ENCODE results near the gene RPN2.

Gene RPN2

GRCh38 chr20:37270576-37271420 lies 91.7 kb downstream of the RPN2 start:
- DNase-seq = no peak

GRCh38 chr20:37271421-37271768 lies 92.3 kb downstream of the RPN2 start:
- DNase-seq = no peak

GRCh38 chr20:37273988-37274387 lies 94.9 kb downstream of the RPN2 start:
- no peak for DNase-seq

DNA sequence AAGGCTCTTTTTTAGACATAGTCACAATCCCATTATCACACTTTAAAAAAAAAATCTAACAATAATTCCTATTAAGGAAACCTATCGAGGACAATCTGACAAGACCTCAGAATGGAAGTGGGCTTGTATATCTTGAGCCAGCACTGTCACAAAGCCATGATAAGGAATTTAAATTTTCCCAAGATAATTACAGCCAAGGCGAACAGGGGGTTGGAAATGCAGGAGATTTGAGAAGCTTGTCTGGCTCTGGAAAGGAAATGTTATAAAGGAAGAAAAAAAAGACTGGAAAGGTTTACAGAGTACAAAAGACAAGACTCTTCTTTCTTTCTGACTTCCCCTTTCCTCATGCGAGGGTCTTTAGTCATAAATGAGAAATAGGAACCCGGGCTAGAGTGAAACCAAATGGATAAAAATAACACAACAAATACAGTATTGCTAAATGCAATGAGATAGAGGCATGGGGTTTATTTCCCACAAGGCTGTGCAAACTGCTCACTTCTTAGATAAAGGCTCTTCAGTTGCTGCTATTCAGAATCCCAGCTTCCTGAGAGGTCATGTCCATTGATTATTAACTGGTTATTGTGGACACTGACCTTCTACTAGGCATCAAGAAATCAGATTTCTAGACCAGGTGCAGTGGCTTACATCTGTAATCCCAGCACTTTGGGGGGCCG lies 95.9 kb downstream of the RPN2 start:
- DNase-seq = no peak

- DNase-seq = peak; percentile 73
Observed at GRCh38 chr20:37276494-37277252, 97.5 kb downstream of the RPN2 start.

DNA sequence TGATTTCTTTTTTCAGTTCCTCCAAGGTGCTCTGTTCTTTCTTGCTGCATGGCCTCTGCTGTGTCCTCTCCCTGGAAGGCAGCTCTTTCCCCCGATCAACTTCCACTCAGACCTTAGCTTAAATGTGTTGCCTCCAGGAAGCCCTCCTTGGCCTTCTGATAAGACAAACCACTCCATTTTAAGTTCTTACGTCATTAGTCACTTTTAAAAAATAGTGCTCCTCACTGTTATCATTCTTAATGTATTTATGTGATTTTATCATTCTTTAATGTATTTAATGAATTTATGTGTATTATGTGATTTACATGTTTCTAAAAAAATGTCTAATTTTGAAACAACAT lies 98.1 kb downstream of the RPN2 start:
- DNase-seq = no peak

DNA sequence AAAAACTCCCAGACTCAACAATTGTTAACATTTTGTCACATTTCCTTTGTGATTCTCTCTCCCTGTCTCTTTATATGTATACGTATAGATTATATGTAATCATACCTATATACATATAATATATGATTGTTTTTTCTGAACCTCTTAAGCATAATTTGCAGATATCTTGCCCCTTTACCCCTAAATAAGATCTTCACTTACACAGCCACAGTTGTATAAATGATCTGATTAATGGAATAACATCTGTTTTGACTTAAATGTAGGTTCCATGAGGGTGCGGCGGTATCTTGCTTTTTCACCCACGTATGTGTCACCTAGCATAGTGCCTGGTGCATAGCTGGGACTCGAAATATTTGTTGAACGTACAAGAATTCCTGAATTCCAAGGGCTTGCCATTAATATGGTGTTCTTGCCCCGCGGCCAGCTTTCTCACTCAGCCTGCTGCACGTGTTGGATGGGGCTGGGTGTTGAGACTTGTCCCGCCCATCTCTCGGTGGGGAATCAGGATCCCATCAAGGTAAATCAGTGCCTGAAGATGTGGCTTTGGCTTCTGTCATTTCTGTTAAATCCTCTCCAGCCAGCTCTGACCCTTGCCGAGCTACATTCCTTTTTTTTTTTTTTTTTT lies 99.9 kb downstream of the RPN2 start:
- no peak for DNase-seq

GRCh38 chr20:37279820-37280219 lies 100.7 kb downstream of the RPN2 start:
- DNase-seq = no peak

GRCh38 chr20:37280403-37280802 lies 101.3 kb downstream of the RPN2 start:
- no peak for DNase-seq

- peak; percentile 50 for DNase-seq
Observed at GRCh38 chr20:37282556-37282955, 103.4 kb downstream of the RPN2 start.

GRCh38 chr20:37283530-37284195 lies 104.5 kb downstream of the RPN2 start:
- no peak for DNase-seq

DNA sequence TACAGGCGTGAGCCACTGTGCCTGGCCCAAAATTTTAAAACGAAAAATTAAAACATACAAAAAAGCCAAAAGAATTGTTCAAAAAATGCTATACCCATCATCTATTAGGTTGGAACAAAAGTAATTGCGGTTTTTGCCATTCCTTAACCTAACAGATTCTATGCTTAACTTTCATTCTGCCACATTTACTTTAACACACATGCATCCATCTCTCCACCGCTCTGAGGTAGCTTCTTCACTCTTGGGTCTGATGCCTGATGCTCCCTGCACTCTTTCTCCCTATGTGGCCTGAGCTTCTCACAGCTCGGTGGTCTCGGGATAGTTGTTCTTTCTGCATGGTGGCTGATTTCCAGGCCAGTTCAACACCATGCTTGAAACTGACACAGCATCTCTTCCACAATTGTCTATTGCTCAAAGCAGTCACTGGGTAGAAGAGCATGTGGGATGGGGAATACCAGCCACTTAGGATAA lies 105.6 kb downstream of the RPN2 start:
- no peak for DNase-seq

DNA sequence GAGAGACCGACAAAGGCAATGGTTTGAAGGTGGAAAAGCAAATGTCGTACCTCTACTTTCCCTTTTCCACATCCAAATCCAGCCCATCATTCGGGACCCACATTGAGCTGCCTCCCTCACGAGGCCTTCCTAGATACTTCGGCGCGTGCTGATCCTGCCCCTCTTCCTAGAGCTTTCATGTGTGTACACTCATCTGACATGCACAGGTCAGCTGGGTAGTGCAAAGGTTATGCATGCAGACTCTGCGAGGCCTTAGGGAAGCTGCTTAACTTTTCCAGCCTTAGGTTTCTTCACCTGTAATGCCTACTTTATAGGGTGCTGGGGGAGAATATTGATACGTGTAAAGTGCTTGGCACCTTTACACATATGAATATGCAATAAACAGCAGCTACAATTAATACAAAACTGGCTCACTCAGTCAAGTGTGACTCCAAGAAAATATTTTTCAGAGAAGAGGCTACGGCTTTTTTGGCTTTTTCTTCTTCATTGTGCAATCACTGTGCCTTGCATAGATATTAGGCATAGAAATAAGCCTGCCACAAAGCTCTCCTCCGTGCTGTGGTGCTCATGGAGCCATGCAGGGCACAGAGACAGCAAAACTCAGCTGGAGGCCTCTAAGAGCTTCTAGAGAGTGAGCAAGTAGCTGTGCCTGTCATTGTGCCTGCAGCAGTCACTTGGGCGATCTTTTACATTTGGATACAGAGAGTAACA lies 106.7 kb downstream of the RPN2 start:
- DNase-seq = no peak

DNA sequence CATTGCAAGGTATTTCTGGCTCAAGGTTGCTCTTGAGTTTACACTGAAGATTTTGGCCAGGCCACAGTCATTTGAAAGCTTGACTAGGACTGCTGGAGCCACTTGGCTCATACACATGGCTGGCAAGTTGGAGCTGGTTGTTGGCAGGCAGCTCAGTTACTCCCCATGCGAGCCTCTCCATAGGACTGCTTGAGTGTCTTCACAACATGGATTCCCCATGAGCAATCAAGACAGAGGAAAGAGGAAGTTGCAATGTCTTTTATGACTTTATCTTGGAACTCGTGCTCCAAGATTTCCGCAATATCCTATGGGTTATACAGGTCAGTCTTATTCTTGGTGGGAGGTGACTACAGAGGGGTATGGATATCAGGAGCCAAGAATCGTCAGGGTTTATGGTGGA lies 109.0 kb downstream of the RPN2 start:
- DNase-seq = no peak

GRCh38 chr20:37290158-37290810 lies 111.2 kb downstream of the RPN2 start:
- no peak for DNase-seq

Measured in femur (tissue), 1 donor.